ENCODE results near the gene ZNF366.

DNA sequence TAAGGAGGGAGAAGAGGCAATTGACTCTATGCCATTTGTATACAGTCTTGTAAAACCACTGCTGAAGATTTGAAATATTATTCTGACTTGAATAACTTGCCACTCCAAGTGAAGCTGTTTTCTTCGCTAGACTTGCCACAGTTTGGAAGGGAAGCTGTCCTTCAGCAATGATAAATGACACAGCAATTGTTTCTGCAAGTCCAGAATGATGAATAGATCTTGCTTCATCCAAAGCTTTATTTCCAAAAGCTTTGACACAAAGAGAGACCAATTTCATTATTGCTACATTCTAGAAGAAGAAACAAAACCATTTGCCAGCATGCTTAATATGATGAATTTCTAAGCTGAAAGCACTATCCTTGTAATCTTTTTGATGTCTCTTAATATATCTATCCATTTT lies 73.7 kb downstream of the ZNF366 start:
- no peak for TF ChIP-seq CTCF (IDR thresholded peaks at IDR 0.05)
- TF ChIP-seq POLR2A (IDR thresholded peaks at IDR 0.05), result no peak

Data from right lobe of liver (tissue), 4 donors.